GM12878 (cell line): ENCODE measurements around the gene ALG12.

Experiments used
- BCL3 ChIP-seq: IDR thresholded peaks from 2 replicates; pipeline ENCODE4 v1.6.1; 2011; ENCODE audit warnings: borderline replicate concordance, low read depth, mild to moderate bottlenecking, moderate library complexity, low read length; ENCODE audit not compliant: insufficient read depth, poor library complexity, severe bottlenecking
- CTCF ChIP-seq, 3 experiments: IDR thresholded peaks in 2 of 3; conservative IDR thresholded peaks in 1 of 3; 2 replicates each; pipeline ENCODE4 v1.5.1; 2011; ENCODE audit warnings: low read depth in 3 of 3, low read length in 3 of 3, mild to moderate bottlenecking in 3 of 3, control low read depth in 2 of 3, moderate library complexity in 2 of 3, inconsistent platforms in 1 of 3, mixed read lengths in 1 of 3; ENCODE audit not compliant: control insufficient read depth in 2 of 3, insufficient read depth in 1 of 3; ENCODE audit errors: extremely low read depth in 1 of 3
- HDAC2 ChIP-seq: fragments of 200-600 bp; sonication (generic); IDR thresholded peaks from 2 replicates; pipeline ENCODE4 v1.6.1; 2017
- JUND ChIP-seq: IDR thresholded peaks from 2 replicates; pipeline ENCODE4 v1.6.1; 2012; ENCODE audit warnings: low read depth, mild to moderate bottlenecking, low read length, improper control_type of control experiment, moderate library complexity
- MXI1 ChIP-seq: fragments of 150-350 bp; IDR thresholded peaks from 2 replicates; pipeline ENCODE4 v1.6.1; 2011; ENCODE audit warnings: low read depth, mild to moderate bottlenecking, inconsistent platforms, low read length, improper control_type of control experiment

- TF ChIP-seq BCL3 (no peak), MXI1 (no peak), CTCF (IDR thresholded peaks at IDR 0.05 in 2 of 3, conservative IDR thresholded peaks at IDR 0.05 in 1 of 3; ENCODE audit: control insufficient read depth in 2 of 3, extremely low read depth in 1 of 3, insufficient read depth in 1 of 3, low read depth in 3 of 3, low read length in 3 of 3) (no peak), HDAC2 (no peak), JUND (no peak)
Observed at GRCh38 chr22:49943771-49944398, 25.6 kb upstream of the ALG12 start.
